ENCODE results near the gene PANK2.
"Not testable (repeated sequence)": the region's sequence is repeated elsewhere in the genome, so short reads cannot be mapped to it uniquely, and the experiment has no call there.

PANK2 gene

GRCh38 chr20:3890398-3890751 lies 1.2 kb downstream of the PANK2 start:
- Histone ChIP-seq H3K27ac (ENCODE audit: insufficient read depth in 1 of 2, low read depth in 1 of 2, low read length in 2 of 2, poor library complexity in 1 of 2, severe bottlenecking in 2 of 2) (peak overlapping the region; percentile 76 to 94), H3K4me1 (ENCODE audit: control extremely low read depth in 1 of 4, control insufficient read depth in 4 of 4, insufficient read depth in 4 of 4, low read length in 3 of 4) (peaks cover 16 to 41% (median 34%) of the 10 kb centered on the region in 4 experiments), H3K4me3 (ENCODE audit: control insufficient read depth in 1 of 7, extremely low read depth in 1 of 7, insufficient read depth in 4 of 7, low read depth in 2 of 7, low read length in 6 of 7) (peak overlapping the region in 6 of 7 experiments; percentile 93 to 99 (median 94)), H3K36me3 (ENCODE audit: control insufficient read depth in 4 of 4, insufficient read depth in 4 of 4, low read length in 3 of 4) (peaks cover 2 to 18% (median 7%) of the 10 kb centered on the region in 4 experiments), H3K9me3 (ENCODE audit: control extremely low read depth in 1 of 5, control insufficient read depth in 4 of 5, insufficient read depth in 2 of 5, low read depth in 1 of 5, low read length in 4 of 5) (no peaks in the 10 kb centered on the region), H3K27me3 (replicated peaks in 2 of 5; ENCODE audit: control insufficient read depth in 4 of 5, insufficient read depth in 5 of 5, low read length in 4 of 5) (no peaks in the 10 kb centered on the region)
- ChIA-PET POLR2A (interaction anchor here (0.6 kb wide), 1 partner anchor 269 kb away, joined by 4 read pairs; no protein-coding TSS in a partner anchor), CTCF (no interaction called here)
- peak in 2 of 3 donors; percentile 25 to 31 for DNase-seq
- 0% methylated on average over 1 of the region's 3 CpGs for WGBS (ENCODE audit: insufficient coverage)

- POLR2A ChIA-PET, result interaction anchor here (0.6 kb wide), 1 partner anchor 10 kb away, joined by 3 read pairs; no protein-coding TSS in a partner anchor
- Histone ChIP-seq H3K4me1 (ENCODE audit: control extremely low read depth in 1 of 4, control insufficient read depth in 4 of 4, insufficient read depth in 4 of 4, low read length in 3 of 4) (peaks cover 18 to 41% (median 34%) of the 10 kb centered on the region in 4 experiments), H3K27ac (ENCODE audit: insufficient read depth in 1 of 2, low read depth in 1 of 2, low read length in 2 of 2, poor library complexity in 1 of 2, severe bottlenecking in 2 of 2) (peak overlapping the region; percentile 76 to 94), H3K4me3 (ENCODE audit: control insufficient read depth in 1 of 7, extremely low read depth in 1 of 7, insufficient read depth in 4 of 7, low read depth in 2 of 7, low read length in 6 of 7) (peak overlapping the region in 6 of 7 experiments; percentile 93 to 99 (median 94)), H3K27me3 (replicated peaks in 2 of 5; ENCODE audit: control insufficient read depth in 4 of 5, insufficient read depth in 5 of 5, low read length in 4 of 5) (no peaks in the 10 kb centered on the region), H3K36me3 (ENCODE audit: control insufficient read depth in 4 of 4, insufficient read depth in 4 of 4, low read length in 3 of 4) (peaks cover 2 to 15% (median 4%) of the 10 kb centered on the region in 4 experiments), H3K9me3 (ENCODE audit: control extremely low read depth in 1 of 5, control insufficient read depth in 4 of 5, insufficient read depth in 2 of 5, low read depth in 1 of 5, low read length in 4 of 5) (no peaks in the 10 kb centered on the region)
- CTCF ChIA-PET, result interaction anchor here (1.3 kb wide), 1 partner anchor 10 kb away, joined by 4 read pairs; no protein-coding TSS in a partner anchor
- peak in 1 of 3 donors; percentile 20 for DNase-seq
- 86% methylated on average over 12 of the region's 16 CpGs for WGBS (ENCODE audit: insufficient coverage)
Observed at GRCh38 chr20:3890999-3891929, 2.1 kb downstream of the PANK2 start.

DNA sequence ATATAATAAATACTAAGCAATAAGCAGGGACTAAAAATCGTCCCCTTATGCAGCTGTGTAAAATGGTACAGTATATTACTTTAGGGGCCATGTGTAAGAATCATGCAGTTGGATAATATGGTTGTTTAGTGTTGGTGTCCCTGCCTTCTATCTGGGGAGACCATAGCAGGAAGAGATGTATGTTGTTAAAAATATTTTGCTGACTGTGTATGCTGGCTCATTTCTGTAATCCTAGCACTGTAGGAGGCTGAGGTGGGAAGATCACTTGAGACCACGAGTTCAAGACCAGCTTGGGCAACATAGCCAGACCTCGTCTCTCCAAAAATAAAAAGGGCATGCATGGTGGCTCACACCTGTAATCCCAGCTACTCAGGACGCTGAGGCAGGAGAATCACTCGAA lies 5.6 kb downstream of the PANK2 start:
- peaks cover 16 to 36% (median 24%) of the 10 kb centered on the region in 4 experiments for H3K4me1 ChIP-seq (ENCODE audit: control extremely low read depth in 1 of 4, control insufficient read depth in 4 of 4, insufficient read depth in 4 of 4, low read length in 3 of 4)
- no peak overlapping the region for H3K27ac ChIP-seq (ENCODE audit: insufficient read depth in 1 of 2, low read depth in 1 of 2, low read length in 2 of 2, poor library complexity in 1 of 2, severe bottlenecking in 2 of 2)
- H3K36me3 ChIP-seq (ENCODE audit: control insufficient read depth in 4 of 4, insufficient read depth in 4 of 4, low read length in 3 of 4), result peaks cover 4 to 24% (median 6%) of the 10 kb centered on the region in 4 experiments
- no peaks in the 10 kb centered on the region for H3K9me3 ChIP-seq (ENCODE audit: control extremely low read depth in 1 of 5, control insufficient read depth in 4 of 5, insufficient read depth in 2 of 5, low read depth in 1 of 5, low read length in 4 of 5)
- H3K27me3 ChIP-seq (replicated peaks in 2 of 5; ENCODE audit: control insufficient read depth in 4 of 5, insufficient read depth in 5 of 5, low read length in 4 of 5), result no peaks in the 10 kb centered on the region
- ChIA-PET CTCF (interaction anchor here (0.6 kb wide), 1 partner anchor 108 kb away, joined by 3 read pairs; the partner anchor contains the start of gene CENPB), POLR2A (no interaction called here)
- H3K4me3 ChIP-seq (ENCODE audit: control insufficient read depth in 1 of 7, extremely low read depth in 1 of 7, insufficient read depth in 4 of 7, low read depth in 2 of 7, low read length in 6 of 7), result no peak overlapping the region
- no peak for DNase-seq
- WGBS (ENCODE audit: insufficient coverage), result 97% methylated on average over 3 of the region's 5 CpGs

DNA sequence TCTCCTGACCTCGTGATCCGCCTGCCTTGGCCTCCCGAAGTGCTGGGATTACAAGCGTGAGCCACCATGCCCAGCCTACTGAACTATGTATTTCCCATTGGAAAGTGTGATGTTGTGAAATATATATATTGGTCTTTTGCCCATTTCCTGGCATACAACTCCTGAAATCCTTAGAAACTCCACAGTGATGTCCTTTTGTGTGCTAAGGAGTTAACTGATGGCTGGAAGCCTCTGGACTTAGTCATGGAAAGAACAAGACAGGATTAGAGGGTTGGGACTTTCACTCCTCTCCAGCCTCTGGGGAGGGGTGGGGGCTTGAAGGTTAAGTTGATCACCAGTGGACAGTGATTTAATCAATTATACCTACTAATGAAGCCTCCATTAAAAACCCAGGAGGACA lies 7.1 kb downstream of the PANK2 start:
- 80% methylated on average over 1 of the region's 4 CpGs for WGBS (ENCODE audit: insufficient coverage)
- Histone ChIP-seq H3K27me3 (replicated peaks in 2 of 5; ENCODE audit: control insufficient read depth in 4 of 5, insufficient read depth in 5 of 5, low read length in 4 of 5) (no peaks in the 10 kb centered on the region), H3K27ac (ENCODE audit: insufficient read depth in 1 of 2, low read depth in 1 of 2, low read length in 2 of 2, poor library complexity in 1 of 2, severe bottlenecking in 2 of 2) (peak overlapping the region in 1 of 2 experiments; percentile 49), H3K36me3 (ENCODE audit: control insufficient read depth in 4 of 4, insufficient read depth in 4 of 4, low read length in 3 of 4) (peaks cover 3 to 24% (median 5%) of the 10 kb centered on the region in 4 experiments), H3K9me3 (ENCODE audit: control extremely low read depth in 1 of 5, control insufficient read depth in 4 of 5, insufficient read depth in 2 of 5, low read depth in 1 of 5, low read length in 4 of 5) (no peaks in the 10 kb centered on the region), H3K4me1 (ENCODE audit: control extremely low read depth in 1 of 4, control insufficient read depth in 4 of 4, insufficient read depth in 4 of 4, low read length in 3 of 4) (peaks cover 5 to 41% (median 18%) of the 10 kb centered on the region in 4 experiments), H3K4me3 (ENCODE audit: control insufficient read depth in 1 of 7, extremely low read depth in 1 of 7, insufficient read depth in 4 of 7, low read depth in 2 of 7, low read length in 6 of 7) (no peak overlapping the region)
- DNase-seq, result no peak
- POLR2A ChIA-PET, result no interaction called here
- CTCF ChIA-PET, result interaction anchor here (0.6 to 1.5 kb wide), 2 partner anchors 8 to 109 kb away, joined by 3 to 4 read pairs; no protein-coding TSS in a partner anchor

- H3K9me3 ChIP-seq (ENCODE audit: control extremely low read depth in 1 of 5, control insufficient read depth in 4 of 5, insufficient read depth in 2 of 5, low read depth in 1 of 5, low read length in 4 of 5), result no peaks in the 10 kb centered on the region
- no peak overlapping the region for H3K4me3 ChIP-seq (ENCODE audit: control insufficient read depth in 1 of 7, extremely low read depth in 1 of 7, insufficient read depth in 4 of 7, low read depth in 2 of 7, low read length in 6 of 7)
- H3K36me3 ChIP-seq (ENCODE audit: control insufficient read depth in 4 of 4, insufficient read depth in 4 of 4, low read length in 3 of 4), result peaks cover 2 to 18% (median 5%) of the 10 kb centered on the region in 4 experiments
- 88% methylated on average over 5 of the region's 10 CpGs for WGBS (ENCODE audit: insufficient coverage)
- no peaks in the 10 kb centered on the region for H3K27me3 ChIP-seq (replicated peaks in 2 of 5; ENCODE audit: control insufficient read depth in 4 of 5, insufficient read depth in 5 of 5, low read length in 4 of 5)
- ChIA-PET CTCF (interaction anchor here (1.0 to 1.5 kb wide), 3 partner anchors 9 to 174 kb away, joined by 3 read pairs; no protein-coding TSS in a partner anchor), POLR2A (no interaction called here)
- H3K27ac ChIP-seq (ENCODE audit: insufficient read depth in 1 of 2, low read depth in 1 of 2, low read length in 2 of 2, poor library complexity in 1 of 2, severe bottlenecking in 2 of 2), result peak overlapping the region in 1 of 2 experiments; percentile 49
- no peak for DNase-seq
- H3K4me1 ChIP-seq (ENCODE audit: control extremely low read depth in 1 of 4, control insufficient read depth in 4 of 4, insufficient read depth in 4 of 4, low read length in 3 of 4), result peaks cover 5 to 40% (median 14%) of the 10 kb centered on the region in 4 experiments
Observed at GRCh38 chr20:3896853-3897583, 7.8 kb downstream of the PANK2 start.

- CTCF ChIA-PET, result interaction anchor here (0.6 to 1.1 kb wide), 3 partner anchors 29 to 173 kb away, joined by 3 read pairs; no protein-coding TSS in a partner anchor
- H3K27ac ChIP-seq (ENCODE audit: insufficient read depth in 1 of 2, low read depth in 1 of 2, low read length in 2 of 2, poor library complexity in 1 of 2, severe bottlenecking in 2 of 2); H3K4me3 ChIP-seq (ENCODE audit: control insufficient read depth in 1 of 7, extremely low read depth in 1 of 7, insufficient read depth in 4 of 7, low read depth in 2 of 7, low read length in 6 of 7); DNase-seq; POLR2A ChIA-PET; H3K9me3 ChIP-seq (ENCODE audit: control extremely low read depth in 1 of 5, control insufficient read depth in 4 of 5, insufficient read depth in 2 of 5, low read depth in 1 of 5, low read length in 4 of 5); H3K27me3 ChIP-seq (replicated peaks in 2 of 5; ENCODE audit: control insufficient read depth in 4 of 5, insufficient read depth in 5 of 5, low read length in 4 of 5): not testable (repeated sequence)
- WGBS (ENCODE audit: insufficient coverage), result 94% methylated on average over 2 of the region's 9 CpGs
- Histone ChIP-seq H3K4me1 (ENCODE audit: control extremely low read depth in 1 of 4, control insufficient read depth in 4 of 4, insufficient read depth in 4 of 4, low read length in 3 of 4) (peaks cover 4 to 32% (median 11%) of the 10 kb centered on the region in 4 experiments), H3K36me3 (ENCODE audit: control insufficient read depth in 4 of 4, insufficient read depth in 4 of 4, low read length in 3 of 4) (peaks cover 2 to 13% (median 5%) of the 10 kb centered on the region in 4 experiments)
Observed at GRCh38 chr20:3898181-3898580, 9.0 kb downstream of the PANK2 start.

Measured in common myeloid progenitor, CD34-positive (primary cell).